DMS79 (cell line): ENCODE data around the gene ZNF682.
"Not testable (repeated sequence)": the region's sequence is repeated elsewhere in the genome, so short reads cannot be mapped to it uniquely, and the experiment has no call there.

Source experiments
- DNase-seq: peaks from one replicate; lab custom pipeline; 2025; lab: John Stamatoyannopoulos, UW

The ZNF682 gene

DNA sequence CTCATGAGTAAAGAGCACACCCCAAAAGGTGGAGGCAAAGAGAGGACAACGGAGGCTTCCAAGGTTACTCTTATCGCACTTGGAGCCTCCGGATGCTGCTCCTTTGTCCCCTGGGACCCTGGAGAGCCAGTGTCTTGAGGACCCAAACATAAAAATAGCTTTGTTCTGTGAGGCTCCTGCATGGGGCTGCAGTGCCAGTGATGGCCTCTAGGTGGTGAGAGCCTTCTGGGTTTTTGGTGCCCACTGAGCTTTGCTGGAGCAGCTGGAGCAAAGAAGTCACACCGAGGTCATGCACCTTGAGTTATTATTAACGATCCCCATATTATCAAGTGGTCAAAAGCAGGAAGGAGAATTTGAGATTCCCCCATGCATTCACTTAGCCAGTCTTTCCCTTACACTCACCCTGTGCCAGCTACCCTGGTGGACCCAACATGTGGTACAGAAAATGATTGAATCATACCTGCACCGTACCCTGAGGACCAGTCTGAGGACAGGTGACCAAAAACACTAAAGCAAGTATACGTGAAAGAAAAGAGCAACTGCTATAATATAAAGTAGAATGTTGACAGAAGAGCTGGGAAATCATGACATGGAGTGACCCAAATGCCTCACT lies 41.5 kb downstream of the ZNF682 start:
- no peak for DNase-seq

DNA sequence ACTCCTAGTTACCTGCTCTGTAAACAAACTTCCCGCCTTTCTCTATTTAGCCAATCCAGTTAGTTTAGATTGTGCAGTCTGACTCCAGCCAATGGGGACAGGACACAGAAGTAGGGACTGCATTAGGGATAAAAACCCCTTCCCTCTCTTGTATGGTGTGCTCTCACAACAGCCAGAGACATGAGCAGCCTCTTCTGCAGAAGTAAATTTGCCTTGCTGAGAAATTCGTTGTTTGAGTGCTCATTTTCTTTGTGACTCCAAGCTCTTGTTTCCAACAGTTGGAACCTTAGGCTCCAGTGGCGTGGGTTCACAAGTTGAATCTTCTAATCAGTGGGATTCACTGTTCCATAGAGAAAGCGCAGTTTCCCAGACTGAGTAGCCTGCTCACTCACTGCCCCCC lies 72.4 kb downstream of the ZNF682 start:
- DNase-seq: no peak

DNA sequence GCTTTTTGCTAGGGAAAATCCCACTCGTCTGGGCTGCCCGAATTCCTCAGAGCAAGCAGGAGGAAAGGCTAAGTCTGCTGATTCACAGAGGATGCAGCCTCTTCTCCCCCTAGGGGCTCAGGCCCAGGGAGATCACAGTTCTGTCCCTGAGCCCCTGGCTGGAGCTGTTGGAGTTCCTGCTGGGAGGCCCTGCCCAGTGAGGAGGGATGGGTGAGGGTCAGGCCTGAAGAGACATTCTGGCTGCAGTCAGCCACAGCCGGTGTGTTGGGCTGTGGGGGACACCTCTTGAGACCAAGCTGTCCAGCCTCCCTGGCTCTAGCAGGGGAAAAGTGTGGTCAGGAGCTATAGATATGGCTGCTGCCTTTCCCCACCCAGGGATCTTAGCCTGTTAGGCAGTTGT lies 73.2 kb downstream of the ZNF682 start:
- DNase-seq: not testable (repeated sequence)

DNA sequence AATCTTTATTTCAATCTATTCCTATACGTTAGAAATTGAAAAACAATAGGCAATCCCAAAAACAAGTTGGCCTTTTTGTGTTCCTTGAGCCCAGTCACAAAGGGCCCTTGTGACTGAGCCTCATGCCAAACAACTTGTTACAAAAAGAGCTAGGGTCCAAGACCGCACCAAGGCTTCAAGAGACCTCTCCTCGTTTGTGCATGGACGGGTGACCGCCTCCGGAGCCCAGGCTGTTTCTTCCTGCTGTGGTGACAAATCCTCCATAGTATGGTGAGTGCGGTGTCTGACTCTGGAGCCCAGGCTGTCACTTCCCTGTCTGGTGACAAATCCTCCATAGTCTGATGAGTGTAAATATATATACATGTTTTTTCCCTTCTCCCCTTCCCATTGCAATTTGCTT lies 74.9 kb downstream of the ZNF682 start:
- DNase-seq: no peak

DNA sequence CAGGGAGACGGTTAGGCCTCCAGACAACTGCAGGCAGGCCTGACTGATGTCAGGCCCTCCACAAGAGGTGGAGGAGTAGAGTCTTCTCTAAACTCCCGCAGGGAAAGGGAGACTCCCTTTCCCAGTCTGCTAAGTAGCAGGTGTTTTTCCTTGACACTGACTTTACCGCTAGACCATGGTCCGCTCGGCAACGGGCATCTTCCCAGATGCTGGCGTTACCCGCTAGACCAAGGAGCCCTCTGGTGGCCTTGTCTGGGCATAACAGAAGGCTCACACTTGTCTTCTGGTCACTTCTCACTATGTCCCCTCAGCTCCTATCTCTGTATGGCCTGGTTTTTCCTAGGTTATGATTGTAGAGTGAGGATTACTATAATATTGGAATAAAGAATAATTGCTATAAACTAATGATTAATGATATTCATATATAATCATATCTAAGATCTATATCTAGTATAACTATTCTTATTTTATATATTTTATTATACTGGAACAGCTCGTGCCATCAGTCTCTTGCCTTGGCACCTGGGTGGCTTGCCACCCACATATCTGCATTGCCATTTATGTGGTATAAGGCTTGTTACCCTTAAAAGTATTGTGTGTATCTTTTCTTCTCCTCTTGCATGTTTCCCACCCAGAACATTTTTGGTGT lies 80.0 kb downstream of the ZNF682 start:
- DNase-seq: not testable (repeated sequence)

DNA sequence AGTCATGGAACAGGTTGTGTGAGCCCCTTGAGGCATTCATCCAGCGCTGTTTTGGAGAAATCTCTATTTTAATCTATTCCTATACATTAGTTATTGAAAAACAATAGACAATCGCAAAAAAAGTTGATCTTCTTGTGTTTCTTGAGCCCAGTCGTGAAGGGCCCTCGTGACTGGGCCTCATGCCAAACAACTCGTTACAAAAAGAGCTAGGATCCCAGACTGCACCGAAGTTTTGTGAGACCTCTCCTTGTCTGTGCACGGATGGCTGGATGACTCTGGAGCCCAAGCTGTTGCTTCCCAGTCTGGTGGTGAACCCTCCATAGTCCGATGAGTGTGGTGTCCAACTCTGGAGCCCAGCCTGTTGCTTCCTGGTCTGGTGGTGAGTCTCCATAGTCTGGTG lies 81.5 kb downstream of the ZNF682 start:
- not testable (repeated sequence) for DNase-seq

DNA sequence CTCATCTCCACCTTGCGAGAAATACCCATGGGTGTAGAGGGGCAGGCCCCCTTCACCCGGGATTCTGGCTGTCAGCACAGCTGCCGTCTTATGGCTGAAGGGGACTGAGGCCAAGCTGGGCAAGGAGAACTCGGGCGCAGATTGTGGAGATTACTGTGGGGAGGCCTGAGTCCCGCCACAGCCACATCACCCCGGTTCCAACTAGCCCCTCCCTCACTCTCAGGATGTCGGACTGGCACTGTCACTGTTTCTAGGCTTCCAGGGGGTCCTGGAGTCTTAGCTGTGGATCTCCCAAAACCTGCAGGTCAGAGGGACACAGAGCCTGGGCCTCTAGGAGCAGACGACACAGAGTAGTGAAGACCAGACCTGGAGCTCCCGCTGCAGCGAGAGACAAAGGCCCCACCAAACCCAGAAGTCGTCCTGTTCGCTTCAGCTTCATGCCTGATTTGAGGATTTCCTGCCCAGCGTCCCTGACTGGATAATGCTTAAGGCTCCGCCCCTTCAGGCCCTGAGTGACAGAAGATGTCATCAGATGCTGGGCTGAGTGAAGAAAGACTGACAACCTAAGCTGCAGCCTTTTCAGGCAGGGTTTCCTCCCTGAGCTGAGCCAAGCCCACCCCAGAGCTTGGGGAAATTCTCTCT lies 82.8 kb downstream of the ZNF682 start:
- DNase-seq: no peak

DNA sequence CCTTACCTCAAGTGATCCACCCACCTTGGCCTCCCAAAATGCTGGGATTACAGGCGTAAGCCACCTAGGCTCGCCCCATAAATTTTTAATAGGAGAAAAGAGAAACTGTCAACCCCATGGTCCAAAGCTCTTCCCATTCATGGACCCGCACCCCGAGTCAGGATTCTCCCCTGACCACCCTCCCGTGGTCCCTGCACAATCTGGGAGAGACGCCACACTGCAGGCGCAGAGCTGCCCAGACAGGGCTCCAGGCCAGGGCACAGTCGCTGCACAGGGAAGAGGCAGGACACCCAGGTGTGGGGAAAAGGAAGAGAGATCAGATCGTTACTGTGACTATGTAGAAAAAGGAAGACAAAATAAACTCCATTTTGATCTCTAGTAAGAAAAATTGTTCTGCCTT lies 84.1 kb downstream of the ZNF682 start:
- DNase-seq: no peak
